Activated CD4-positive, alpha-beta T cell treated with anti-CD3 and anti-CD28 coated beads, Interleukin-10, Interleukin-2, amounts not matched to agents 100 ng/mL and 50 ng/mL, durations not matched to agents 16 hours and 8 hours (primary cell): ENCODE data around the gene KCTD2.
"Not testable (repeated sequence)": the region's sequence is repeated elsewhere in the genome, so short reads cannot be mapped to it uniquely, and the experiment has no call there.

Experiments
- DNase-seq: peaks from one replicate; pipeline ENCODE4 v3.0.0-alpha.2; 2020

The KCTD2 gene

GRCh38 chr17:75046407-75047289 is at the start of gene KCTD2, which contains the start of gene ATP5PD:
TSS of gene KCTD2 (plus strand) at chr17:75047225. CDS start at chr17:75047251, 26 bp downstream.
TSS of gene ATP5PD (minus strand) at chr17:75046969. CDS start at chr17:75042650, 4,319 bp downstream.
- peak; percentile 99 for DNase-seq

- no peak for DNase-seq
Measured at GRCh38 chr17:74998783-74999182, 48.2 kb upstream of the KCTD2 start.

DNA sequence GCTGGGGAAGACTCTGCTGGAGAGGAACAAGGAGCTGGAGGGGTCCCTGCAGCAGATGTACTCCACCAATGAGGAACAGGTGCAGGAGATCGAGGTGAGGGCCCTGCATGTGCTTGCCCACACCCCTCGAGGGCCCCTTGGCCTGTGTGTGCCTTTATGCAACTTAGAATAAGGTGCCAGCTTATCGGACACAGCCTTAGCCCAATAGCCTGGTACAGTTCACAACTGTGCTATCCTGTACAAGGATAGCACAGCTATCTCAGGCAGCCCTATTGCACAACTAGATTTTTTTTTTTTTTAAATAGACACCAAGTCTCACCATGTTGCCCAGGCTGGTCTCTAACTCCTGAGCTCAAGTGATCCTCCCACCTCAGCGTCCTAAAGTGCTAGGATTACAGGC is 47.5 kb upstream of the KCTD2 start:
- no peak for DNase-seq

- no peak for DNase-seq
Measured at GRCh38 chr17:75001915-75002843, 44.8 kb upstream of the KCTD2 start.

GRCh38 chr17:75003070-75003956 is 43.7 kb upstream of the KCTD2 start:
- no peak for DNase-seq

DNA sequence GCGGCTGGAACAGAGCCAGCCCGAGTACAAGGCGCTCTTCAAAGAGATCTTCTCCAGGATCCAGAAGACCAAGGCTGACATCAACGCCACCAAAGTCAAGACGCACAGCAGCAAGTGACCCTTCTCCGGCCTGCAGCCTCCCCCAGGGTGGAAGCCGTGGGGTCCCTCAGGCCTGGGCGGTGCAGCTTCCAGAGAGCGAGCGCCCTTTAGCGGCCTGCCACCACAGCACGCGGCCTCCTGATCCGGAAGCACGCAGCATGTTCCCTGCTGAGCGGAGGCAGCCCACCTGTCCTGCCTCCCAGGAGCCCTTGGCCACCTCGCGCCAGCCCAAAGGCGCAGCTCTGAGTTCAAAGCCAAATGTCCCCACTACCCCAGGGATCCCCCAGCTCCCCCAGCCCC is 43.1 kb upstream of the KCTD2 start:
- no peak for DNase-seq

DNA sequence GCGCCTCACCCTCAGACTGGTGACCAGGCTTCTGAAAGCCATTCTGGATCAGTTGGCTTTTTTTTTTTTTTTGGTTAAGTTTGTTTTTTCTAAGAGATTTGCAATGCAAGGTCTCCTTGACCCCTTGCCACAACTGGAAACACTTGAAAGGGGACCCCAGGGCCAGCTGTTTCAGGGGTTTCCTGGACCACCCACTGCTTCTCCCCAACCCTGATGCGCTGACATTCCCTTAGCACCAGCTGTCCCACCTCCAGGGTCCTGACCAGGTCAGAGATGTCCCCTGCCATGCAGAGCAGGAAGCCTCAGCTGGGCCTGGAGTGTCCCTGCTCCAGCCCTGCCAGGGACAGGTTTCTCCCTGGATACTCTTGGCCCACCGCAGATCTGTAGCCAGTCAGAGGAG is 42.7 kb upstream of the KCTD2 start:
- DNase-seq: no peak

DNA sequence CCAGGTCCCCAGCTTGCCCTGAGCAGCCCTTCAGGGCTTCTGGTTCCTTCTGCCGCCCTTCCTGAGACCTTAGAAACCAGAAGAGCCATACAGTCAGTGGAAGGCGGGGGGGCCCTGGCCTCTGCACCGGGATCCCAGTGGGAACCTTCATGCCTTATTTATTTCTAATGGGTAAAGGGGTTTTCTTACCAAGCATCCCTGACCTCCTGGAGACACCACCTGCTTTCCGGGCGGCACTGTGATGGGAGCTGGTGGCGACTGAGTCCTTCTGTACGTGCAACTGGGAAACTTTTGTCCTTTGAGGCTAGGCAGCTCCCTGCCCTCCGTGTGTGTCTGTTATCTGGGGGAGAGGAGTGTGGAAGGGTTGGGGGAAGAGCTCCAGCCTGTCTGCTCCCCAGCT is 41.7 kb upstream of the KCTD2 start:
- no peak for DNase-seq

DNA sequence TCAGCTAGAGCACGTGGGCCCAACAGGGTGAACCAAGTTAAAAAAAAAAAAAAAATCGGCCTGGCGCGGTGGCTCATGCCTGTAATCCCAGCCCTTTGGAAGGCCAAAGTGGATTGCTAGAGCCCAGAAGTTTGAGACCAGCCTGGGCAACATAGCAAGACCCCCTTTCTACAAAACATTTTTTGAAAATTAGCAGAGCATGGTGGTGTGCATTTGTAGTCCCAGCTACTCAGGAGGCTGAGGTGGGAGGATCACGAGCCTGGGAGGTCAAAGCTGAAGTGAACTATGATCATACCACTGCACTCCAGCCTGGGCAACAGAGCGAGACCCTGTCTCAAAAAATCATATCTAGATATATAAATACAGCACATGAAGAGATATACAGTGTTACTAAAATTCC is 40.9 kb upstream of the KCTD2 start:
- DNase-seq: not testable (repeated sequence)

DNA sequence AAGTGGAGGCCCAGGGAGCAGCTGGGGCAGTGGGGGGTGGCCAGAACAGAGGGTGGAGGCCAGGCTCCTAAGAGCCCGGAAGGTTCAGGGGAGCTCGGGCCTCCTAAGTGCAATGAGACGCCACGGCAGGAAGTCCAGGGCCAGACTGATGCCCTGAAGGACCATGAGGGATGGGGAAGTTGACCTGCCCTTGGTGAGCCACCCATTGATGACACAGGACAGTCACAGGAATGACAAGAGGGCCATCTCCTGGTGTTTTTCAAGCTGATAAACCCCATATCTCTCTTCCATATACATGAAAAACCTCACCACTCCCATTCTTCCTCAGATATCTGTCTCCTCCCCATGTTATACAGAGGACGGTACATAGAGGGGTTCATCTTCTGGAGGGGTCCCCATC is 40.4 kb upstream of the KCTD2 start:
- no peak for DNase-seq

- no peak for DNase-seq
Measured at GRCh38 chr17:75008373-75008772, 38.7 kb upstream of the KCTD2 start.

GRCh38 chr17:75009139-75009724 is 37.8 kb upstream of the KCTD2 start:
- DNase-seq: no peak

- peak; percentile 14 for DNase-seq
Measured at GRCh38 chr17:75010683-75011400, 36.2 kb upstream of the KCTD2 start.

DNA sequence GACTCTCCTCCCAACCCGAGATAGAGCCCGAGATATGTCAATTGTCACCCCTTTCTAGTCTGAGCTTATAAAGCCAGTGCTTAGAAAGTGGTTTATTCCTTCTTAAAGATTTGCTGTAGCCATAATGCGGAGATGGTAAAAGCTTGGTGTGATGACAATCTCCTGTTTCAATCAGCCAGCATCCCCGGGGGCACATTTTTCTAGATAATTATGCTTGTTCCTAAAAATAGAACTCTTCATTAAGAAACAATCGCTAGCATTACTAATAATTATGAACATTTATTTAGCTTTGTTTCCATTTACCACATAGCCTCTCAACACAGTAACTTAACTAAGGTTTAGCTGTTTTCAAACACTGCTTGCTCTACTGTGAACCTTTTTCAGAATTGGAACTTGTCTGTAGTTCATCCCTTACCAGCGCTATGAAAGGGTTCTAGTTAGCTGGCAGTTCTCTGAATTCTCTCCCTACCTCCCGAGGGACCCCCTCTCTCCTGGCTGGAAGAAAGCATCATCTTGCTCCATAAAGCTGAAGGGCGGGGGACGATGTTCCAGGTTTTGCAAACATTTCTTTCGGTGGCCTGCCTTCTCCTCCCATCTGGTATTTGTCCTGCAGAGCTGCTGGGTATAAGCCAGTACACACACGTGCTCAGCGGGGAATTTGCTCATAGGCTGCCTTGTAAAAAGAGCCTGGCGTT is 35.5 kb upstream of the KCTD2 start:
- no peak for DNase-seq

- no peak for DNase-seq
Measured at GRCh38 chr17:75012096-75012345, 35.0 kb upstream of the KCTD2 start.

GRCh38 chr17:75012346-75013091 is 34.5 kb upstream of the KCTD2 start, which contains the start of gene MRPL58:
TSS of gene MRPL58 (plus strand) at chr17:75012670. CDS start at chr17:75012687, 17 bp downstream.
- peak; percentile 89 for DNase-seq

DNA sequence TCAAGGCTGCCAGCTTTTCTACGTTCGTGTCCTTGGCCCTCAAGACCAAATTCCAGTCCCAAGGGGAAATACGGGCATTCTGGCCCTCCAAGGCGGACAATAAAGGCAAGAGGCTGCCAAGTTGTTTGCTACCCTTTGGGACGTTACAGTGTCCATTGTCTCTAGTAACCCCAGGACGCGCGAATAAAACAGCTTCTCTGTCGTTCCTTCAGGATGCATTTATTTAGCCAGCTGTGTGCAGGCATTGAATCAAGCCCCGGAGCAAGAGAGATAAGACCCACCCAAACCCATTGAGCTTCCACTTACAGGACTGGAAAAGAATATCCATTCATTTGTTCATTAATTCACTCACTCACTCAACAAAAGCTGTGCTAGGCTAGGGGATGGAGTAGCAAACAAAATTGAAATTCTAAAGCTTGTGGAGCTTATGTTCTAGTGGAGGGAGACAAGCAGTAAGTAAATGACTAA is 33.9 kb upstream of the KCTD2 start:
- no peak for DNase-seq

GRCh38 chr17:75019146-75019545 is 27.9 kb upstream of the KCTD2 start:
- no peak for DNase-seq

GRCh38 chr17:75019710-75020109 is 27.3 kb upstream of the KCTD2 start:
- no peak for DNase-seq
